HepG2 (cell line): ENCODE measurements around the gene GEMIN2. TPM values are rescaled to one million over a fixed set of nuclear protein-coding genes. Genes with fewer than 3 reads are reported as not detected.

Experiments
- ATF3 ChIP-seq: sonication (generic); formaldehyde crosslinking; IDR thresholded peaks from 2 replicates; pipeline ENCODE4 v1.4.0; 2020; ENCODE audit warnings: missing genetic modification reagents
- DBP ChIP-seq: sonication (generic); formaldehyde crosslinking; IDR thresholded peaks from 2 replicates; pipeline ENCODE4 v1.4.0; 2020; ENCODE audit warnings: missing genetic modification reagents; ENCODE audit errors: not compliant biosample characterization
- EED ChIP-seq: sonication (generic); formaldehyde crosslinking; IDR thresholded peaks from 2 replicates; pipeline ENCODE4 v1.5.0; 2020; ENCODE audit warnings: mild to moderate bottlenecking, missing genetic modification reagents
- ELF4 ChIP-seq: sonication (generic); formaldehyde crosslinking; IDR thresholded peaks from 2 replicates; pipeline ENCODE4 v1.5.0; 2020; ENCODE audit warnings: missing genetic modification reagents, mild to moderate bottlenecking, moderate library complexity, borderline replicate concordance
- HHEX ChIP-seq: IDR thresholded peaks from 2 replicates; pipeline ENCODE4 v1.6.1; 2016; ENCODE audit warnings: control low read depth
- KDM5B ChIP-seq: sonication (generic); formaldehyde crosslinking; IDR thresholded peaks from 2 replicates; pipeline ENCODE4 v1.4.0; 2020; ENCODE audit warnings: missing genetic modification reagents, mild to moderate bottlenecking, borderline replicate concordance
- KLF12 ChIP-seq: sonication (generic); formaldehyde crosslinking; IDR thresholded peaks from 2 replicates; pipeline ENCODE4 v1.4.0; 2020; ENCODE audit warnings: missing genetic modification reagents, borderline replicate concordance
- KLF13 ChIP-seq: sonication (generic); formaldehyde crosslinking; IDR thresholded peaks from 2 replicates; pipeline ENCODE4 v1.4.0; 2020; ENCODE audit warnings: mild to moderate bottlenecking, missing genetic modification reagents
- MED8 ChIP-seq: sonication (generic); formaldehyde crosslinking; IDR thresholded peaks from 2 replicates; pipeline ENCODE4 v1.8.1; 2023; ENCODE audit warnings: mild to moderate bottlenecking, missing genetic modification reagents; ENCODE audit not compliant: insufficient replicate concordance
- RBM39 ChIP-seq: fragments of 200-400 bp; formaldehyde crosslinking; IDR thresholded peaks from one replicate; pipeline ENCODE4 v1.6.1; 2018; ENCODE audit warnings: antibody characterized with exemption, mild to moderate bottlenecking, low read depth, low read length; ENCODE audit not compliant: poor library complexity, severe bottlenecking
- SMAD1 ChIP-seq: sonication (generic); formaldehyde crosslinking; IDR thresholded peaks from 2 replicates; pipeline ENCODE4 v1.4.0; 2020; ENCODE audit warnings: missing genetic modification reagents, low read depth, mild to moderate bottlenecking, borderline replicate concordance
- SSRP1 ChIP-seq: IDR thresholded peaks from 2 replicates; pipeline ENCODE4 v1.6.1; 2016; ENCODE audit warnings: control low read depth
- TAF15 ChIP-seq: fragments of 200-400 bp; formaldehyde crosslinking; IDR thresholded peaks from one replicate; pipeline ENCODE4 v1.6.1; 2018; ENCODE audit warnings: mild to moderate bottlenecking, low read depth, low read length; ENCODE audit not compliant: poor library complexity, severe bottlenecking
- TBX3 ChIP-seq: fragments of 450-650 bp; IDR thresholded peaks from 2 replicates; pipeline ENCODE4 v1.6.1; 2017; ENCODE audit warnings: antibody characterized with exemption, mild to moderate bottlenecking, inconsistent platforms, borderline replicate concordance
- ZBTB25 ChIP-seq: IDR thresholded peaks from 2 replicates; pipeline ENCODE4 v1.6.1; 2018; ENCODE audit warnings: missing genetic modification reagents
- ZIK1 ChIP-seq: sonication (generic); formaldehyde crosslinking; IDR thresholded peaks from 2 replicates; pipeline ENCODE4 v1.5.0; 2020; ENCODE audit warnings: mild to moderate bottlenecking, low read depth, missing genetic modification reagents, borderline replicate concordance
- ZNF12 ChIP-seq: sonication (generic); formaldehyde crosslinking; IDR thresholded peaks from 2 replicates; pipeline ENCODE4 v1.5.0; 2020; ENCODE audit warnings: missing genetic modification reagents
- ZNF446 ChIP-seq: sonication (generic); formaldehyde crosslinking; IDR thresholded peaks from 2 replicates; pipeline ENCODE4 v1.5.0; 2020; ENCODE audit warnings: mild to moderate bottlenecking, missing genetic modification reagents
- ZNF614 ChIP-seq: IDR thresholded peaks from 2 replicates; pipeline ENCODE4 v1.6.1; 2018; ENCODE audit warnings: missing biosample characterization, missing genetic modification reagents, inconsistent platforms, borderline replicate concordance
- ZNF720 ChIP-seq: sonication (generic); formaldehyde crosslinking; IDR thresholded peaks from 2 replicates; pipeline ENCODE4 v1.4.0; 2020; ENCODE audit warnings: missing genetic modification reagents
- ZNF770 ChIP-seq: sonication (generic); formaldehyde crosslinking; IDR thresholded peaks from 2 replicates; pipeline ENCODE4 v1.5.0; 2020; ENCODE audit warnings: mild to moderate bottlenecking, missing genetic modification reagents
- ZXDC ChIP-seq: sonication (generic); formaldehyde crosslinking; IDR thresholded peaks from 2 replicates; pipeline ENCODE4 v1.5.0; 2020; ENCODE audit warnings: mild to moderate bottlenecking, missing genetic modification reagents
- polyA plus RNA-seq, 8 experiments: library from polyadenylated mRNA; depleted of rRNA in 3 of 8; stranded (reverse) in 7 of 8; unstranded in 1 of 8; fragments of >200 nt; fragmentation: Illumina TruSeq in 4 of 8; extraction: Trizol in 4 of 8; gene quantifications; 2 replicates each; pipeline versions ENCODE4 v1.2.1 to v1.2.3, GENCODE V29; 2011 to 2016; ENCODE audit warnings: low read depth in 4 of 8, missing spikeins in 1 of 8, mixed read lengths in 1 of 8; ENCODE audit not compliant: insufficient read depth in 1 of 8
- total RNA-seq, 5 experiments: library from RNA; depleted of rRNA; stranded (reverse); fragments of >200 nt; fragmentation: Illumina TruSeq; extraction: Trizol; gene quantifications; 2 replicates each; pipeline ENCODE4 v1.2.3, GENCODE V29; 2016; ENCODE audit warnings: low read depth in 1 of 5

GEMIN2 gene
- total and polyA plus RNA-seq, 2 of the 13 experiments (the other 11 are each of a cell fraction or from before 2014, with no cell fraction given): 54.8 to 110 TPM

GRCh38 chr14:39102265-39102968 is 11.7 kb upstream of the GEMIN2 start (continued):
- 0 out of 2 replicates have a peak, but pooled peaks have one; percentile 35 for TF ChIP-seq ZNF614
- no peak for TF ChIP-seq KLF13 (CRISPR knock-in tag)
- peak; percentile 58; the same call in 1 of the 2 replicates for TF ChIP-seq ZNF770 (CRISPR knock-in tag)
- TF ChIP-seq ZXDC (CRISPR knock-in tag): no peak
- TF ChIP-seq ZNF12: 0 out of 2 replicates have a peak, but pooled peaks have one; percentile 27
- peak; percentile 52 for TF ChIP-seq DBP (CRISPR knock-in tag)
- TF ChIP-seq MED8 (CRISPR knock-in tag): no peak
- no peak; the same call in 1 of the 2 replicates for TF ChIP-seq ELF4
- TF ChIP-seq ZNF720 (CRISPR knock-in tag): peak; percentile 36; the same call in 1 of the 2 replicates
- no peak for TF ChIP-seq TAF15
- TF ChIP-seq ZBTB25: peak; percentile 64; the same call in 1 of the 2 replicates
- TF ChIP-seq TBX3: no peak
- TF ChIP-seq RBM39: no peak
- TF ChIP-seq SSRP1 (CRISPR knock-in tag): peak; percentile 68
- TF ChIP-seq HHEX: peak; percentile 82; the same call in 1 of the 2 replicates
- TF ChIP-seq ZIK1 (CRISPR knock-in tag): no peak
- TF ChIP-seq KLF12 (CRISPR knock-in tag): peak; percentile 77; the same call in 1 of the 2 replicates
- TF ChIP-seq SMAD1 (CRISPR knock-in tag): no peak; the same call in 1 of the 2 replicates
- TF ChIP-seq ZNF446: no peak
- TF ChIP-seq EED (CRISPR knock-in tag): no peak
- no peak for TF ChIP-seq KDM5B (CRISPR knock-in tag)
- no peak for TF ChIP-seq ATF3 (CRISPR knock-in tag)
